CD1c-positive myeloid dendritic cell (primary cell): Measurements from ENCODE around the gene TXLNB.
"Not testable (repeated sequence)": the region's sequence is repeated elsewhere in the genome, so short reads cannot be mapped to it uniquely, and the experiment has no call there.

ENCODE experiments used
- DNase-seq: peaks from one replicate; pipeline ENCODE4 v3.0.0-alpha.2; 2016; ENCODE audit errors: extremely low spot score

The TXLNB gene

GRCh38 chr6:139235661-139236060 lies 56.1 kb downstream of the TXLNB start:
- DNase-seq = no peak

- not testable (repeated sequence) for DNase-seq
Measured at GRCh38 chr6:139234193-139234592, 57.6 kb downstream of the TXLNB start.

GRCh38 chr6:139231206-139231605 lies 60.6 kb downstream of the TXLNB start:
- no peak for DNase-seq

GRCh38 chr6:139230391-139230840 lies 61.4 kb downstream of the TXLNB start:
- DNase-seq = no peak

- not testable (repeated sequence) for DNase-seq
Measured at GRCh38 chr6:139228387-139228786, 63.4 kb downstream of the TXLNB start.

GRCh38 chr6:139219746-139220145 lies 72.1 kb downstream of the TXLNB start:
- DNase-seq = no peak

GRCh38 chr6:139219271-139219729 lies 72.5 kb downstream of the TXLNB start:
- DNase-seq = peak; percentile 71

- DNase-seq = not testable (repeated sequence)
Measured at GRCh38 chr6:139212460-139212859, 79.3 kb downstream of the TXLNB start.

GRCh38 chr6:139210766-139211165 lies 81.0 kb downstream of the TXLNB start:
- not testable (repeated sequence) for DNase-seq

- DNase-seq = no peak
Measured at GRCh38 chr6:139205843-139206242, 86.0 kb downstream of the TXLNB start.

GRCh38 chr6:139204978-139205377 lies 86.8 kb downstream of the TXLNB start:
- no peak for DNase-seq

- DNase-seq = no peak
Measured at GRCh38 chr6:139201378-139201777, 90.4 kb downstream of the TXLNB start.

- DNase-seq = no peak
Measured at GRCh38 chr6:139198529-139199288, 93.1 kb downstream of the TXLNB start.

- DNase-seq = no peak
Measured at GRCh38 chr6:139194740-139195139, 97.1 kb downstream of the TXLNB start.
